PC-9 (cell line): ENCODE data around the gene METTL9. TPM values are rescaled to one million over a fixed set of nuclear protein-coding genes. Genes with fewer than 3 reads are reported as not detected.

Experiments
- BruUV-seq: library from RNA; stranded (reverse); fragments of 400-500 nt; replicated peaks from 2 replicates; lab custom pipeline; 2021; lab: Mats Ljungman, UMichigan
- CTCF ChIA-PET: fragments of 300-600 bp; sonication (Branson Sonifier 250); formaldehyde crosslinking; loops from one replicate; lab custom pipeline; 2022; ENCODE audit warnings: antibody characterized with exemption; lab: Charles Lee
- POLR2A ChIA-PET: fragments of 300-600 bp; sonication (Branson Sonifier 250); formaldehyde crosslinking; loops from one replicate; lab custom pipeline; 2022; ENCODE audit warnings: antibody characterized with exemption; ENCODE audit not compliant: unreplicated experiment; lab: Charles Lee
- DNase-seq, 2 experiments: peaks; one replicate each; pipeline versions ENCODE4 v3.0.0 to v3.0.0-alpha.2; 2015 to 2022; ENCODE audit warnings: mixed read lengths in 1 of 2
- H2AFZ ChIP-seq: fragments of 200-600 bp; sonication (generic); 2 replicates; pipeline ENCODE4 v1.8.1; 2017; ENCODE audit warnings: antibody characterized with exemption
- H3F3A ChIP-seq: fragments of 200-600 bp; sonication (generic); 2 replicates; pipeline ENCODE4 v1.8.1; 2017; ENCODE audit warnings: antibody characterized with exemption, mild to moderate bottlenecking, low read depth; ENCODE audit not compliant: insufficient read depth
- H3K27ac ChIP-seq: fragments of 200-600 bp; sonication (generic); 2 replicates; pipeline ENCODE4 v1.6.1; 2016; ENCODE audit warnings: mixed run types
- H3K27me3 ChIP-seq: fragments of 200-600 bp; sonication (generic); 2 replicates; pipeline ENCODE4 v1.6.1; 2016; ENCODE audit warnings: low read depth, mixed run types; ENCODE audit not compliant: insufficient read depth
- H3K36me3 ChIP-seq: fragments of 200-600 bp; sonication (generic); 2 replicates; pipeline ENCODE4 v1.6.1; 2016; ENCODE audit warnings: low read depth, mixed run types
- H3K4me1 ChIP-seq: fragments of 200-600 bp; sonication (generic); replicated peaks from 2 replicates; pipeline ENCODE4 v1.6.1; 2016; ENCODE audit warnings: mixed run types; ENCODE audit not compliant: insufficient read depth
- H3K4me2 ChIP-seq: fragments of 200-600 bp; sonication (generic); 2 replicates; pipeline ENCODE4 v1.6.1; 2017; ENCODE audit warnings: mixed run types
- H3K4me3 ChIP-seq: fragments of 200-600 bp; sonication (generic); 2 replicates; pipeline ENCODE4 v1.6.1; 2016; ENCODE audit warnings: mixed run types
- H3K79me2 ChIP-seq: fragments of 200-600 bp; sonication (generic); 2 replicates; pipeline ENCODE4 v1.6.1; 2017; ENCODE audit warnings: low read depth, mixed run types
- H3K9me2 ChIP-seq: fragments of 200-600 bp; sonication (generic); 2 replicates; pipeline ENCODE4 v1.8.1; 2017; ENCODE audit warnings: mild to moderate bottlenecking; ENCODE audit not compliant: insufficient read depth
- H3K9me3 ChIP-seq: fragments of 200-600 bp; sonication (generic); 2 replicates; pipeline ENCODE4 v1.8.1; 2016; ENCODE audit warnings: low read depth; ENCODE audit not compliant: insufficient read depth
- H4K20me1 ChIP-seq: fragments of 200-600 bp; sonication (generic); 2 replicates; pipeline ENCODE4 v1.8.1; 2017; ENCODE audit not compliant: insufficient read depth
- EZH2 ChIP-seq: fragments of 200-600 bp; sonication (generic); IDR thresholded peaks from 2 replicates; pipeline ENCODE4 v1.8.0; 2017; ENCODE audit warnings: antibody characterized with exemption, low read depth
- intact Hi-C: fragments of 100-400 bp; cut with micrococcal nuclease; formaldehyde crosslinking; loops from one replicate; pipeline ENCODE4 v1.10.0; 2022; ENCODE audit not compliant: unreplicated experiment
- total RNA-seq: library from RNA; stranded (reverse); gene quantifications from 2 replicates; pipeline ENCODE4 v1.2.3, GENCODE V29; 2021
- TF ChIP-seq, protein P1 (sequence below): fragments of 200-600 bp; sonication (generic); conservative IDR thresholded peaks from 2 replicates; pipeline ENCODE4 v1.6.1; 2017; ENCODE audit warnings: mixed run types, antibody characterized with exemption, mild to moderate bottlenecking, moderate library complexity

Gene METTL9
- total RNA-seq, 1 experiment from 2014 or later = 136 TPM

DNA sequence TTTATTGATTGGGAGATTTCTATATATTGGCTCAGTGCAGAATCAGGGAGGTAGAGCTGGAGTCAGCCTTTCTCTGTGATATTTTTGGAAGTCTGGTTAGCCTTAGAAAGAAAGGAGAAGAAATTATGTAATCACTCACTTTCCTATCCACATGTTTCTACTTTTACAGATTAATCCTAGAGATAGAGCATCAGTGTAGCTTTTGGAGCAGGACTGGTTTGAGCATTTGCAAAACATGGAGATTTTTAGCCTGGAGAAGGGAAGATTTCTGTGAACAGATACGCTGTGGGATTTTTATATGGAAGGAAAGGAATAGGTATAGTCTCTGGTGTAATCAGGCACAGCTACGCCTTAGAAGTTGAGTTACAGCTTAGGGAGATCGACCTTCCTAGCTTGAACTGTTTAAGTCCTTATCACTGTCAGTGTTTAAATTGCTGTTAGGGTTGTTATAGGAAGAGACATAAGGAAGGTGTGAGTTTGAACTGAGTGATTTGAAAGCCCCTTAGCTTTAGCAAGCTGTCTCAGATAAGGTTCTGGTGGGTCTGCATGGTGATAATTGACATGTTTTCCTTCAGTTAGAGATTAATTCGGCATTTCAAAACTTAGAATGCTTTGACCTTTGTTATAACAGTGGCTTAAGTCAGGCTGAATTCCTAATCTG lies 20.5 kb downstream of the METTL9 start:
- peaks cover 30% of the 10 kb centered on the region for H3K36me3 ChIP-seq
- CTCF ChIA-PET = no interaction called here
- H3K27ac ChIP-seq = 0 out of 2 replicates have a peak overlapping the region, but pooled peaks have one; percentile 8
- intact Hi-C loops = no loop called here
- H3K9me3 ChIP-seq = no peaks in the 10 kb centered on the region
- H4K20me1 ChIP-seq = no peaks in the 10 kb centered on the region
- DNase-seq = no peak
- no peak overlapping the region for H3K4me2 ChIP-seq
- H3K79me2 ChIP-seq = peaks cover 71% of the 10 kb centered on the region
- POLR2A ChIA-PET = no interaction called here
- H3K27me3 ChIP-seq = no peaks in the 10 kb centered on the region
- H3K4me1 ChIP-seq = peaks cover 2% of the 10 kb centered on the region
- H3K9me2 ChIP-seq = no peaks in the 10 kb centered on the region
- H3F3A ChIP-seq = peaks cover 38% of the 10 kb centered on the region
- H2AFZ ChIP-seq = no peak overlapping the region
- no peak overlapping the region for H3K4me3 ChIP-seq
- BruUV-seq = no TSS peak
- TF ChIP-seq EZH2 = no peak
- TF ChIP-seq, protein P1, sequence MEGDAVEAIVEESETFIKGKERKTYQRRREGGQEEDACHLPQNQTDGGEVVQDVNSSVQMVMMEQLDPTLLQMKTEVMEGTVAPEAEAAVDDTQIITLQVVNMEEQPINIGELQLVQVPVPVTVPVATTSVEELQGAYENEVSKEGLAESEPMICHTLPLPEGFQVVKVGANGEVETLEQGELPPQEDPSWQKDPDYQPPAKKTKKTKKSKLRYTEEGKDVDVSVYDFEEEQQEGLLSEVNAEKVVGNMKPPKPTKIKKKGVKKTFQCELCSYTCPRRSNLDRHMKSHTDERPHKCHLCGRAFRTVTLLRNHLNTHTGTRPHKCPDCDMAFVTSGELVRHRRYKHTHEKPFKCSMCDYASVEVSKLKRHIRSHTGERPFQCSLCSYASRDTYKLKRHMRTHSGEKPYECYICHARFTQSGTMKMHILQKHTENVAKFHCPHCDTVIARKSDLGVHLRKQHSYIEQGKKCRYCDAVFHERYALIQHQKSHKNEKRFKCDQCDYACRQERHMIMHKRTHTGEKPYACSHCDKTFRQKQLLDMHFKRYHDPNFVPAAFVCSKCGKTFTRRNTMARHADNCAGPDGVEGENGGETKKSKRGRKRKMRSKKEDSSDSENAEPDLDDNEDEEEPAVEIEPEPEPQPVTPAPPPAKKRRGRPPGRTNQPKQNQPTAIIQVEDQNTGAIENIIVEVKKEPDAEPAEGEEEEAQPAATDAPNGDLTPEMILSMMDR = no peak

DNA sequence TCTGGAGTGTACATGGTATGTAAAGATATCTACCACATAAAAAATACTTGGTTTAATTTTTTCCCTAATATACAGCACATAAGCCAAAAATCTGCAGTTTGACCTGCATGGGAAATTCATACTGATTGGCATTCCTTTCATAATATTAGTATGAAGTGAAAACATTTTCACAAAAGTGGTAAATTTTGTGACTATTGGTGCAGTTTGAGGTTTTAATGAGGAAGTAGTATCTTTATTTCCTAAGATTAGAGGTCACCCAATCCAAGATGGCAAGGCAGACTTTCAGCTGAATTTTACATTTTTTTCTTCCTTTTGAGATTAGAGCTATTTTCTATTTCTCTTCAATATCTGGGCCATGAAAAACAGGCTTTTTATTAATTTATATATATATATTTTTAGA lies 21.2 kb downstream of the METTL9 start:
- no TSS peak for BruUV-seq
- POLR2A ChIA-PET = no interaction called here
- peaks cover 9% of the 10 kb centered on the region for H3K4me1 ChIP-seq

DNA sequence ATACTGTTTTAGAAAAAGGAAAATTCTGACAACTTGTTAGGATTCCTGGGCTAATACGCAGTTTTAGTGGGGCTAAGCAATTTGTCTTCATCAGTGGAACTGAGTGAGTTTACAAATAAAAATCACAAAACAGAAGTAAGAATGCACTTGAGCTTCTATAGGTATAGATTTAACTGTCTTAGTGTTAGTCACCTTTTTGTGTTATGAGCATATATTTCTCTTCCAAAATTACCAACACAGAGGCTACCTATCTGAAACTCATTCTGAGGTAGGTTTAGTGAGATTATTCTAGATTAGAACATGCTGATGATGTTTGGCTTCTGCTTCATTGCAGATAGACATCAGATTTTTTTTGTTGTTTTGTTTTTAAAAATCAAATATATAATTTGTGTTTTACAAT lies 23.2 kb downstream of the METTL9 start:
- no peak overlapping the region for H3K4me3 ChIP-seq
- peak overlapping the region; percentile 15; the same call in 1 of the 2 replicates for H3K27ac ChIP-seq
- ChIA-PET POLR2A (interaction anchor here (0.7 to 0.8 kb wide), 2 partner anchors 21 to 45 kb away, joined by 8 to 26 read pairs; no protein-coding TSS in a partner anchor), CTCF (no interaction called here)
- H3K36me3 ChIP-seq = peaks cover 40% of the 10 kb centered on the region
- TF ChIP-seq, protein P1 = no peak
- no peak for TF ChIP-seq EZH2
- H3F3A ChIP-seq = peaks cover 63% of the 10 kb centered on the region
- BruUV-seq = no TSS peak
- H3K9me2 ChIP-seq = no peaks in the 10 kb centered on the region
- H3K4me1 ChIP-seq = peaks cover 28% of the 10 kb centered on the region
- no peaks in the 10 kb centered on the region for H4K20me1 ChIP-seq
- H3K9me3 ChIP-seq = no peaks in the 10 kb centered on the region; the same call in 1 of the 2 replicates
- DNase-seq = no peak
- H3K4me2 ChIP-seq = no peak overlapping the region
- peaks cover 47% of the 10 kb centered on the region for H3K79me2 ChIP-seq
- H2AFZ ChIP-seq = no peak overlapping the region
- intact Hi-C loops = no loop called here
- H3K27me3 ChIP-seq = no peaks in the 10 kb centered on the region

More for the DNA sequence above, 21.2 kb downstream of the METTL9 start:
- intact Hi-C loops = no loop called here
- H3K27ac ChIP-seq = no peak overlapping the region
- no peaks in the 10 kb centered on the region for H3K9me2 ChIP-seq
- no peak for DNase-seq
- H3K36me3 ChIP-seq = peaks cover 36% of the 10 kb centered on the region
- CTCF ChIA-PET = no interaction called here
- no peak for TF ChIP-seq EZH2
- no peaks in the 10 kb centered on the region for H4K20me1 ChIP-seq
- no peak overlapping the region for H2AFZ ChIP-seq
- H3K4me2 ChIP-seq = no peak overlapping the region
- H3K4me3 ChIP-seq = no peak overlapping the region
- peaks cover 64% of the 10 kb centered on the region for H3K79me2 ChIP-seq
- peaks cover 45% of the 10 kb centered on the region for H3F3A ChIP-seq
- no peaks in the 10 kb centered on the region; the same call in 1 of the 2 replicates for H3K9me3 ChIP-seq
- H3K27me3 ChIP-seq = no peaks in the 10 kb centered on the region
